K562 (cell line): ENCODE results near the gene ELF1. TPM values are rescaled to one million over a fixed set of nuclear protein-coding genes. Genes with fewer than 3 reads are reported as not detected.
A peak's percentile ranks its signal among the peaks of the same experiment; 100 is the strongest.

ENCODE experiments used
- DDX20 ChIP-seq: fragments of 450-650 bp; IDR thresholded peaks from 2 replicates; pipeline ENCODE4 v1.6.1; 2016; ENCODE audit warnings: missing genetic modification characterization, low read depth, mild to moderate bottlenecking, missing compliant biosample characterization, moderate library complexity
- DEAF1 ChIP-seq: fragments of 450-650 bp; formaldehyde crosslinking; IDR thresholded peaks from 2 replicates; pipeline ENCODE4 v1.4.0; 2020; ENCODE audit warnings: mild to moderate bottlenecking, moderate library complexity
- GTF2E2 ChIP-seq: fragments of 200-800 bp; sonication (Bioruptor generic); IDR thresholded peaks from 2 replicates; pipeline ENCODE4 v1.6.1; 2016; ENCODE audit warnings: missing genetic modification characterization, missing compliant biosample characterization
- HINFP ChIP-seq: fragments of 450-650 bp; conservative IDR thresholded peaks from 2 replicates; pipeline ENCODE4 v1.6.1; 2016; ENCODE audit warnings: missing genetic modification characterization, low read depth, mild to moderate bottlenecking, control low read depth, missing compliant biosample characterization
- HMG20B ChIP-seq: fragments of 250-450 bp; sonication (Bioruptor Pico); IDR thresholded peaks from 2 replicates; pipeline ENCODE4 v1.5.0; 2021; ENCODE audit warnings: mild to moderate bottlenecking
- HNRNPLL ChIP-seq: fragments of 200-400 bp; formaldehyde crosslinking; IDR thresholded peaks from 2 replicates; pipeline ENCODE4 v1.6.1; 2017; ENCODE audit warnings: low read length, low read depth, mild to moderate bottlenecking; ENCODE audit not compliant: poor library complexity, severe bottlenecking
- IRF9 ChIP-seq: fragments of 450-650 bp; IDR thresholded peaks from 2 replicates; pipeline ENCODE4 v1.6.1; 2016; ENCODE audit warnings: missing biosample characterization, missing genetic modification characterization
- NBN ChIP-seq: fragments of 450-650 bp; IDR thresholded peaks from 2 replicates; pipeline ENCODE4 v1.6.1; 2016; ENCODE audit warnings: low read depth, mild to moderate bottlenecking
- NR4A1 ChIP-seq, 2 experiments: fragments of 250-450 bp in 1 of 2; fragments of 450-650 bp in 1 of 2; sonication (Bioruptor Pico) in 1 of 2; IDR thresholded peaks; 2 replicates each; pipeline versions ENCODE4 v1.4.0 to v1.6.1; 2016 to 2020; ENCODE audit warnings: mild to moderate bottlenecking in 2 of 2, missing compliant biosample characterization in 1 of 2, missing genetic modification characterization in 1 of 2, moderate library complexity in 1 of 2
- RFX7 ChIP-seq: fragments of 250-450 bp; sonication (Bioruptor Pico); IDR thresholded peaks from 2 replicates; pipeline ENCODE4 v1.5.1; 2021; ENCODE audit warnings: mild to moderate bottlenecking
- SIN3A ChIP-seq, 2 experiments: fragments of 150-350 bp in 1 of 2; IDR thresholded peaks; 2 replicates each; pipeline ENCODE4 v1.6.1; 2011 to 2016; ENCODE audit warnings: borderline replicate concordance in 2 of 2, low read depth in 2 of 2, low read length in 2 of 2, mild to moderate bottlenecking in 2 of 2, moderate library complexity in 2 of 2; ENCODE audit not compliant: control insufficient read depth in 1 of 2
- SRF ChIP-seq, 2 experiments: fragments of 250-450, 450-650 bp in 1 of 2; sonication (Bioruptor Pico) in 1 of 2; sonication (generic) in 1 of 2; formaldehyde crosslinking; IDR thresholded peaks; 2 replicates each; pipeline versions ENCODE4 v1.5.0 to v1.5.1; 2020 to 2022; ENCODE audit warnings: mild to moderate bottlenecking in 1 of 2, missing genetic modification reagents in 1 of 2
- USF1 ChIP-seq: sonication (generic); formaldehyde crosslinking; IDR thresholded peaks from 2 replicates; pipeline ENCODE4 v1.9.0; 2022; ENCODE audit warnings: mild to moderate bottlenecking, missing genetic modification reagents
- WHSC1 ChIP-seq: IDR thresholded peaks from one replicate; pipeline ENCODE4 v1.6.1; 2012; ENCODE audit warnings: low read length, control low read depth, inconsistent platforms
- ZFP36 ChIP-seq: fragments of 150-350 bp; IDR thresholded peaks from 2 replicates; pipeline ENCODE4 v1.6.1; 2018; ENCODE audit warnings: low read length, low read depth; ENCODE audit not compliant: partially characterized antibody
- ZHX1 ChIP-seq: fragments of 150-350 bp; conservative IDR thresholded peaks from 2 replicates; pipeline ENCODE4 v1.6.1; 2014; ENCODE audit warnings: low read length
- ZNF184 ChIP-seq: sonication (generic); formaldehyde crosslinking; IDR thresholded peaks from 2 replicates; pipeline ENCODE4 v1.5.0; 2020; ENCODE audit warnings: missing genetic modification reagents
- ZNF717 ChIP-seq: fragments of 250-450 bp; sonication (Bioruptor Pico); IDR thresholded peaks from 2 replicates; pipeline ENCODE4 v1.5.0; 2021
- polyA plus RNA-seq, 8 experiments: library from polyadenylated mRNA; depleted of rRNA in 4 of 8; stranded (reverse) in 5 of 8; unstranded in 3 of 8; fragments of >200 nt; fragmentation: Nextera tagmentation in 2 of 8; fragmentation: Illumina TruSeq in 1 of 8; extraction: Ambion mirVana in 2 of 8; extraction: Trizol in 1 of 8; gene quantifications; 2 replicates each; pipeline versions ENCODE4 v1.2.1 to v1.2.3, GENCODE V29; 2011 to 2014; ENCODE audit warnings: inconsistent platforms in 1 of 8, missing spikeins in 1 of 8
- total RNA-seq, 7 experiments: library from RNA; depleted of rRNA in 6 of 7; stranded (reverse); fragments of >200 nt in 6 of 7; fragmentation: Illumina TruSeq in 2 of 7; extraction: Trizol in 2 of 7; gene quantifications; 2 replicates each; pipeline versions ENCODE4 v1.2.1 to v1.2.3, GENCODE V29; 2011 to 2021; ENCODE audit warnings: low replicate concordance in 1 of 7

Gene ELF1
- total and polyA plus RNA-seq, 9 of the 15 experiments (the other 6 are each of a cell fraction or from before 2014, with no cell fraction given): 24.7 to 54.4 (median 33.4) TPM

- TF ChIP-seq DDX20 (tag) (no peak), IRF9 (tag) (no peak), RFX7 (no peak), HNRNPLL (peak; percentile 39), SRF (CRISPR knock-in tag; IDR thresholded peaks at IDR 0.05) (peak in 1 of 2 experiments; percentile 47; a peak in 1 of 4 replicates), HINFP (tag) (no peak), DEAF1 (CRISPR knock-in tag) (no peak), SIN3A (IDR thresholded peaks at IDR 0.05; ENCODE audit: borderline replicate concordance in 2 of 2, control insufficient read depth in 1 of 2, low read depth in 2 of 2, low read length in 2 of 2) (peak; percentile 12 to 17; a peak in 1 of 4 replicates), WHSC1 (no peak), ZNF184 (CRISPR knock-in tag) (no peak), NR4A1 (CRISPR knock-in tag; IDR thresholded peaks at IDR 0.05) (no peak), NR4A1 (tag; IDR thresholded peaks at IDR 0.05) (0 out of 2 replicates have a peak, but pooled peaks have one; percentile 60), HMG20B (CRISPR knock-in tag) (no peak), USF1 (CRISPR knock-in tag) (no peak), NBN (peak; percentile 70), ZNF717 (CRISPR knock-in tag) (no peak), GTF2E2 (no peak), ZHX1 (no peak), ZFP36 (no peak)
These were observed 41.1 kb upstream of the ELF1 start (continued) for GRCh38 chr13:41060082-41060723.
